GM12878 (cell line): ENCODE measurements around the gene SMURF1. TPM values are rescaled to one million over a fixed set of nuclear protein-coding genes. Genes with fewer than 3 reads are reported as not detected.
A peak's percentile ranks its signal among the peaks of the same experiment; 100 is the strongest.

Source experiments
- ATAC-seq: fragments of 200-7000 bp; cut with Tn5 transposase; 3 replicates; pipeline ENCODE4 v1.9.1; 2020; ENCODE audit warnings: mild to moderate bottlenecking, moderate library complexity
- BruUV-seq: library from RNA; stranded (reverse); fragments of 400-500 nt; replicated peaks from 2 replicates; lab custom pipeline; 2021; lab: Mats Ljungman, UMichigan
- CTCF ChIA-PET: fragments of 300-600 bp; sonication (Branson Sonifier 250); formaldehyde crosslinking; extraction: SDS; loops from one replicate; lab custom pipeline; 2021; ENCODE audit warnings: inconsistent platforms; lab: Yijun Ruan, JAX
- POLR2A ChIA-PET: fragments of 350-600 bp; formaldehyde crosslinking; extraction: SDS; loops from one replicate; lab custom pipeline; 2021; ENCODE audit warnings: inconsistent platforms; lab: Charles Lee
- RAD21 ChIA-PET: fragments of 300-600 bp; sonication (Branson Sonifier 250); formaldehyde crosslinking; loops from one replicate; lab custom pipeline; 2023; ENCODE audit warnings: antibody characterized with exemption; ENCODE audit not compliant: unreplicated experiment; lab: Charles Lee
- SMC1A ChIA-PET: fragments of 300-600 bp; sonication (Branson Sonifier 250); formaldehyde crosslinking; loops from one replicate; lab custom pipeline; 2023; ENCODE audit not compliant: unreplicated experiment, uncharacterized antibody; lab: Charles Lee
- DNase-seq: peaks from one replicate; pipeline ENCODE4 v3.0.0-alpha.2; 2011; ENCODE audit warnings: low read depth, low spot score
- FAIRE-seq: peaks from 3 replicates; lab custom pipeline; 2011; peaks lifted over from hg19 to GRCh38; lab: Jason Lieb, UNC
- H2AFZ ChIP-seq: 2 replicates; pipeline ENCODE4 v1.6.0; 2011; ENCODE audit warnings: low read depth, low read length, control low read depth; ENCODE audit not compliant: control insufficient read depth
- H3K27ac ChIP-seq: 2 replicates; pipeline ENCODE4 v1.5.1; 2011; ENCODE audit warnings: control low read depth; ENCODE audit not compliant: control insufficient read depth, insufficient read depth
- H3K27me3 ChIP-seq, 2 experiments: replicated peaks in 1 of 2; 2 replicates each; pipeline versions ENCODE4 v1.6.0 to v1.6.1; 2011; ENCODE audit warnings: low read length in 1 of 2; ENCODE audit not compliant: control insufficient read depth in 2 of 2, insufficient read depth in 2 of 2
- H3K36me3 ChIP-seq, 2 experiments: 2 replicates each; pipeline ENCODE4 v1.5.1; 2011; ENCODE audit warnings: low read length in 1 of 2; ENCODE audit not compliant: control insufficient read depth in 2 of 2, insufficient read depth in 2 of 2
- H3K4me1 ChIP-seq: 2 replicates; pipeline ENCODE4 v1.6.1; 2011; ENCODE audit warnings: mild to moderate bottlenecking, low read length, moderate library complexity, mixed read lengths; ENCODE audit not compliant: control insufficient read depth, insufficient read depth
- H3K4me2 ChIP-seq: 2 replicates; pipeline ENCODE4 v1.6.0; 2011; ENCODE audit warnings: control low read depth; ENCODE audit not compliant: control insufficient read depth, insufficient read depth
- H3K4me3 ChIP-seq: fragments of 200-600 bp; sonication (generic); 2 replicates; pipeline ENCODE4 v1.5.1; 2016
- H3K79me2 ChIP-seq: 2 replicates; pipeline ENCODE4 v1.6.0; 2011; ENCODE audit warnings: low read length; ENCODE audit not compliant: control insufficient read depth, insufficient read depth
- H3K9ac ChIP-seq: 2 replicates; pipeline ENCODE4 v1.8.0; 2011; ENCODE audit warnings: low read length, control low read depth, mixed read lengths; ENCODE audit not compliant: control insufficient read depth, insufficient read depth
- H3K9me3 ChIP-seq: replicated peaks from 3 replicates; pipeline ENCODE4 v1.5.1; 2011; ENCODE audit warnings: mild to moderate bottlenecking, low read length; ENCODE audit not compliant: control insufficient read depth, insufficient read depth
- H4K20me1 ChIP-seq: 2 replicates; pipeline ENCODE4 v1.6.0; 2011; ENCODE audit not compliant: control insufficient read depth, insufficient read depth
- CREM ChIP-seq: IDR thresholded peaks from 2 replicates; pipeline ENCODE4 v1.6.1; 2014; ENCODE audit warnings: antibody characterized with exemption, low read depth
- E2F4 ChIP-seq: IDR thresholded peaks from 2 replicates; pipeline ENCODE4 v1.6.1; 2012; ENCODE audit warnings: low read depth, low read length, improper control_type of control experiment
- ELK1 ChIP-seq: IDR thresholded peaks from 2 replicates; pipeline ENCODE4 v1.6.1; 2012; ENCODE audit warnings: low read depth, low read length, improper control_type of control experiment
- ESRRA ChIP-seq: IDR thresholded peaks from 2 replicates; pipeline ENCODE4 v1.6.1; 2012; ENCODE audit warnings: mild to moderate bottlenecking, low read length, improper control_type of control experiment
- FOXM1 ChIP-seq: IDR thresholded peaks from 2 replicates; pipeline ENCODE4 v1.6.1; 2012; ENCODE audit warnings: low read depth, mild to moderate bottlenecking, inconsistent platforms, low read length, moderate library complexity
- GATAD2B ChIP-seq: fragments of 450-650 bp; conservative IDR thresholded peaks from 2 replicates; pipeline ENCODE4 v1.6.1; 2017; ENCODE audit warnings: low read depth, mild to moderate bottlenecking, moderate library complexity
- HDAC2 ChIP-seq: fragments of 200-600 bp; sonication (generic); IDR thresholded peaks from 2 replicates; pipeline ENCODE4 v1.6.1; 2017
- IKZF2 ChIP-seq, 2 experiments: fragments of 450-650 bp; IDR thresholded peaks; 2 replicates each; pipeline ENCODE4 v1.6.1; 2017; ENCODE audit warnings: mild to moderate bottlenecking in 2 of 2, moderate library complexity in 2 of 2
- NFYB ChIP-seq: IDR thresholded peaks from 2 replicates; pipeline ENCODE4 v1.6.1; 2011; ENCODE audit warnings: low read depth, mild to moderate bottlenecking, low read length, improper control_type of control experiment, moderate library complexity; ENCODE audit not compliant: insufficient read depth
- NR2C2 ChIP-seq: IDR thresholded peaks from 2 replicates; pipeline ENCODE4 v1.6.1; 2011; ENCODE audit warnings: borderline replicate concordance, low read depth; ENCODE audit not compliant: control insufficient read depth, insufficient read length
- RAD21 ChIP-seq: IDR thresholded peaks from 2 replicates; pipeline ENCODE4 v1.6.1; 2011; ENCODE audit warnings: mild to moderate bottlenecking, low read depth, low read length, moderate library complexity; ENCODE audit not compliant: insufficient read depth
- RAD51 ChIP-seq: fragments of 450-650 bp; IDR thresholded peaks from 2 replicates; pipeline ENCODE4 v1.6.1; 2016; ENCODE audit warnings: moderate library complexity, mild to moderate bottlenecking, inconsistent platforms
- SMARCA5 ChIP-seq: fragments of 450-650 bp; IDR thresholded peaks from 2 replicates; pipeline ENCODE4 v1.6.1; 2017; ENCODE audit warnings: mild to moderate bottlenecking
- SREBF1 ChIP-seq: IDR thresholded peaks from 2 replicates; pipeline ENCODE4 v1.6.1; 2012; ENCODE audit warnings: mild to moderate bottlenecking, low read length
- TCF3 ChIP-seq: IDR thresholded peaks from 2 replicates; pipeline ENCODE4 v1.6.1; 2012; ENCODE audit warnings: low read depth, mild to moderate bottlenecking, low read length, borderline replicate concordance; ENCODE audit not compliant: insufficient read depth
- WGBS: methylation state at CpG from one replicate; pipeline ENCODE4 v1.1.6; 2016; ENCODE audit warnings: low lambda C conversion rate; ENCODE audit not compliant: insufficient replicate concordance, insufficient coverage; ENCODE audit errors: missing lambda C conversion rate; 5-methylcytosine and 5-hydroxymethylcytosine counted together
- in situ Hi-C: fragments of 300-500 bp; cut with MboI; formaldehyde crosslinking; loops from 9 replicates; pipeline ENCODE4 v1.14.3; 2018; ENCODE audit warnings: mixed read lengths
- intact Hi-C: fragments of 100-400 bp; cut with micrococcal nuclease; formaldehyde crosslinking; loops from one replicate; pipeline ENCODE4 v1.14.2; 2022; ENCODE audit not compliant: unreplicated experiment
- polyA plus RNA-seq, 11 experiments: library from polyadenylated mRNA; depleted of rRNA in 4 of 11; unstranded in 6 of 11; stranded (reverse) in 5 of 11; fragments of >200 nt; fragmentation: Nextera tagmentation in 4 of 11; fragmentation: Illumina TruSeq in 1 of 11; extraction: Ambion mirVana in 4 of 11; extraction: Trizol in 1 of 11; gene quantifications; 1 replicate in 1 of 11; 2 replicates in 10 of 11; pipeline versions ENCODE4 v1.2.1 to v1.2.3, GENCODE V29; 2011 to 2016; ENCODE audit warnings: inconsistent platforms in 2 of 11, missing spikeins in 2 of 11, low read depth in 1 of 11
- total RNA-seq, 4 experiments: library from RNA; depleted of rRNA in 3 of 4; stranded (reverse); fragments of >200 nt in 3 of 4; fragmentation: Illumina TruSeq in 1 of 4; extraction: Trizol in 1 of 4; gene quantifications; 2 replicates each; pipeline versions ENCODE4 v1.2.1 to v1.2.3, GENCODE V29; 2013 to 2021
- TF ChIP-seq, protein P1 (sequence below): fragments of 450-650 bp; IDR thresholded peaks from 2 replicates; pipeline ENCODE4 v1.6.1; 2017; ENCODE audit warnings: mild to moderate bottlenecking, moderate library complexity

SMURF1 gene
- total and polyA plus RNA-seq, 10 of the 15 experiments (the other 5 are each of a cell fraction or from before 2014, with no cell fraction given) = 0.76 to 14.0 (median 7.9) TPM

GRCh38 chr7:99011706-99012404 lies 132.1 kb downstream of the SMURF1 start:
- TF ChIP-seq IKZF2 (IDR thresholded peaks at IDR 0.05) (no peak), NFYB (no peak), RAD51 (no peak), CREM (no peak), TCF3 (no peak), E2F4 (no peak), ESRRA (no peak), ELK1 (no peak), FOXM1 (no peak), RAD21 (no peak), NR2C2 (no peak), SMARCA5 (no peak), HDAC2 (no peak), GATAD2B (no peak), SREBF1 (no peak)
- TF ChIP-seq, protein P1, sequence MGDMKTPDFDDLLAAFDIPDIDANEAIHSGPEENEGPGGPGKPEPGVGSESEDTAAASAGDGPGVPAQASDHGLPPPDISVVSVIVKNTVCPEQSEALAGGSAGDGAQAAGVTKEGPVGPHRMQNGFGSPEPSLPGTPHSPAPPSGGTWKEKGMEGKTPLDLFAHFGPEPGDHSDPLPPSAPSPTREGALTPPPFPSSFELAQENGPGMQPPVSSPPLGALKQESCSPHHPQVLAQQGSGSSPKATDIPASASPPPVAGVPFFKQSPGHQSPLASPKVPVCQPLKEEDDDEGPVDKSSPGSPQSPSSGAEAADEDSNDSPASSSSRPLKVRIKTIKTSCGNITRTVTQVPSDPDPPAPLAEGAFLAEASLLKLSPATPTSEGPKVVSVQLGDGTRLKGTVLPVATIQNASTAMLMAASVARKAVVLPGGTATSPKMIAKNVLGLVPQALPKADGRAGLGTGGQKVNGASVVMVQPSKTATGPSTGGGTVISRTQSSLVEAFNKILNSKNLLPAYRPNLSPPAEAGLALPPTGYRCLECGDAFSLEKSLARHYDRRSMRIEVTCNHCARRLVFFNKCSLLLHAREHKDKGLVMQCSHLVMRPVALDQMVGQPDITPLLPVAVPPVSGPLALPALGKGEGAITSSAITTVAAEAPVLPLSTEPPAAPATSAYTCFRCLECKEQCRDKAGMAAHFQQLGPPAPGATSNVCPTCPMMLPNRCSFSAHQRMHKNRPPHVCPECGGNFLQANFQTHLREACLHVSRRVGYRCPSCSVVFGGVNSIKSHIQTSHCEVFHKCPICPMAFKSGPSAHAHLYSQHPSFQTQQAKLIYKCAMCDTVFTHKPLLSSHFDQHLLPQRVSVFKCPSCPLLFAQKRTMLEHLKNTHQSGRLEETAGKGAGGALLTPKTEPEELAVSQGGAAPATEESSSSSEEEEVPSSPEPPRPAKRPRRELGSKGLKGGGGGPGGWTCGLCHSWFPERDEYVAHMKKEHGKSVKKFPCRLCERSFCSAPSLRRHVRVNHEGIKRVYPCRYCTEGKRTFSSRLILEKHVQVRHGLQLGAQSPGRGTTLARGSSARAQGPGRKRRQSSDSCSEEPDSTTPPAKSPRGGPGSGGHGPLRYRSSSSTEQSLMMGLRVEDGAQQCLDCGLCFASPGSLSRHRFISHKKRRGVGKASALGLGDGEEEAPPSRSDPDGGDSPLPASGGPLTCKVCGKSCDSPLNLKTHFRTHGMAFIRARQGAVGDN = no peak
- Histone ChIP-seq H2AFZ (no peak overlapping the region), H3K4me3 (no peak overlapping the region), H3K4me2 (no peak overlapping the region), H3K27me3 (no peaks in the 10 kb centered on the region), H3K4me1 (no peaks in the 10 kb centered on the region), H4K20me1 (no peaks in the 10 kb centered on the region), H3K79me2 (no peaks in the 10 kb centered on the region), H3K9me3 (no peaks in the 10 kb centered on the region; the same call in 2 of the 3 replicates), H3K9ac (no peak overlapping the region), H3K27ac (no peak overlapping the region), H3K36me3 (peaks cover 40 to 52% of the 10 kb centered on the region in 2 experiments)
- SMC1A ChIA-PET = no interaction called here
- in situ Hi-C loops = no loop called here
- FAIRE-seq (no peak), DNase-seq (no peak), ATAC-seq (no peak)
- TSS peak; percentile 33 for BruUV-seq
- CTCF ChIA-PET = interaction anchor here (0.7 kb wide), 1 partner anchor 26 kb away, joined by 3 read pairs; no protein-coding TSS in a partner anchor
- POLR2A ChIA-PET = no interaction called here
- intact Hi-C loops = no loop called here
- RAD21 ChIA-PET = no interaction called here
- WGBS = 98% methylated on average over 35 of the region's 36 CpGs
